Measurements from ENCODE around the gene FBXL17.

- TF ChIP-seq CTCF (tag by site-specific recombination; IDR thresholded peaks at IDR 0.05) (no peak), ZBTB49 (tag by site-specific recombination; IDR thresholded peaks at IDR 0.05; ENCODE audit: low read depth) (no peak), ZNF302 (tag by site-specific recombination; IDR thresholded peaks at IDR 0.05; ENCODE audit: low read depth) (no peak), TCF7L2 (IDR thresholded peaks at IDR 0.05; ENCODE audit: borderline replicate concordance, low read depth, low read length) (no peak), ZNF830 (tag by site-specific recombination; IDR thresholded peaks at IDR 0.05; ENCODE audit: low read depth) (no peak), ZBTB1 (tag by site-specific recombination; IDR thresholded peaks at IDR 0.05) (no peak), ZBTB44 (tag by site-specific recombination; IDR thresholded peaks at IDR 0.05) (no peak), HOXA7 (CRISPR knock-in tag; IDR thresholded peaks at IDR 0.05; ENCODE audit: borderline replicate concordance) (no peak), ZNF629 (tag by site-specific recombination; IDR thresholded peaks at IDR 0.05) (no peak), ZNF174 (tag by site-specific recombination; IDR thresholded peaks at IDR 0.05) (no peak), ZBTB10 (tag by site-specific recombination; IDR thresholded peaks at IDR 0.05) (no peak)
Measured at GRCh38 chr5:107937651-107938355, 444.1 kb downstream of the FBXL17 start.
